Fibroblast of lung (primary cell): Measurements from ENCODE around the gene DUSP1. TPM values are rescaled to one million over a fixed set of nuclear protein-coding genes. Genes with fewer than 3 reads are reported as not detected.

Experiments
- DNase-seq, 2 donors: peaks; one replicate each; pipeline versions ENCODE4 v3.0.0 to v3.0.0-alpha.2; 2010; ENCODE audit warnings: low read depth in 2 of 2
- H2AFZ ChIP-seq: 2 replicates; pipeline ENCODE4 v1.5.1; 2012; ENCODE audit warnings: low read length, control low read depth, inconsistent platforms
- H3K27ac ChIP-seq: 2 replicates; pipeline ENCODE4 v1.5.1; 2011; ENCODE audit warnings: low read length, control low read depth; ENCODE audit not compliant: insufficient read depth
- H3K27me3 ChIP-seq: 2 replicates; pipeline ENCODE4 v1.5.1; 2011; ENCODE audit warnings: mild to moderate bottlenecking, low read length; ENCODE audit not compliant: control insufficient read depth, insufficient read depth
- H3K36me3 ChIP-seq: 2 replicates; pipeline ENCODE4 v1.5.1; 2011; ENCODE audit warnings: low read length; ENCODE audit not compliant: control insufficient read depth, insufficient read depth
- H3K4me1 ChIP-seq: 2 replicates; pipeline ENCODE4 v1.5.1; 2011; ENCODE audit warnings: low read length; ENCODE audit not compliant: control insufficient read depth, insufficient read depth; ENCODE audit errors: extremely low read depth
- H3K4me2 ChIP-seq: 2 replicates; pipeline ENCODE4 v1.5.1; 2011; ENCODE audit warnings: low read length, control low read depth; ENCODE audit not compliant: insufficient read depth; ENCODE audit errors: extremely low read depth
- H3K4me3 ChIP-seq, 4 experiments: fragments of 200-600 bp in 1 of 4; sonication (generic) in 1 of 4; replicated peaks in 1 of 4; 2 replicates each; pipeline ENCODE4 v1.5.1; 2011 to 2016; ENCODE audit warnings: low read length in 4 of 4, low read depth in 3 of 4, mild to moderate bottlenecking in 3 of 4, control low read depth in 2 of 4, inconsistent platforms in 1 of 4, mixed read lengths in 1 of 4; ENCODE audit not compliant: insufficient read depth in 1 of 4; ENCODE audit errors: control extremely low read depth in 1 of 4
- H3K79me2 ChIP-seq: 2 replicates; pipeline ENCODE4 v1.5.1; 2012; ENCODE audit warnings: mild to moderate bottlenecking, low read length, inconsistent platforms; ENCODE audit not compliant: control insufficient read depth, insufficient read depth
- H3K9ac ChIP-seq: 2 replicates; pipeline ENCODE4 v1.5.1; 2011; ENCODE audit warnings: mild to moderate bottlenecking, low read length, control low read depth; ENCODE audit not compliant: insufficient read depth
- H3K9me3 ChIP-seq: 2 replicates; pipeline ENCODE4 v1.5.1; 2012; ENCODE audit warnings: low read depth, low read length; ENCODE audit not compliant: control insufficient read depth, insufficient read depth
- H4K20me1 ChIP-seq: 2 replicates; pipeline ENCODE4 v1.5.1; 2011; ENCODE audit warnings: low read length; ENCODE audit not compliant: control insufficient read depth, insufficient read depth; ENCODE audit errors: extremely low read depth
- CTCF ChIP-seq, 2 donors: IDR thresholded peaks in 1 of 2; conservative IDR thresholded peaks in 1 of 2; 1 replicate in 1 of 2; 2 replicates in 1 of 2; pipeline ENCODE4 v1.5.1; 2011 to 2012; ENCODE audit warnings: low read length in 2 of 2, control low read depth in 1 of 2, inconsistent platforms in 1 of 2, low read depth in 1 of 2, mild to moderate bottlenecking in 1 of 2
- EZH2 ChIP-seq: IDR thresholded peaks from 2 replicates; pipeline ENCODE4 v1.5.1; 2012; ENCODE audit warnings: low read length, control low read depth, mild to moderate bottlenecking; ENCODE audit errors: missing control alignments
- polyA plus RNA-seq, 2 donors: library from polyadenylated mRNA; depleted of rRNA in 1 of 2; stranded (reverse) in 1 of 2; unstranded in 1 of 2; fragments of >200 nt; gene quantifications; 2 replicates each; pipeline ENCODE4 v1.2.1, GENCODE V29; 2011 to 2012; ENCODE audit warnings: missing spikeins in 1 of 2
- total RNA-seq: library from RNA; depleted of rRNA; stranded (reverse); fragments of >200 nt; gene quantifications from 2 replicates; pipeline ENCODE4 v1.2.1, GENCODE V29; 2014

Gene DUSP1
- total and polyA plus RNA-seq, 2 donors (not counting 1 experiment from before 2014, with no cell fraction given) = 121 to 148 TPM

GRCh38 chr5:172801179-172801671 is 30.2 kb upstream of the DUSP1 start:
- TF ChIP-seq CTCF (conservative IDR thresholded peaks at IDR 0.05 in 1 of 2, IDR thresholded peaks at IDR 0.05 in 1 of 2; ENCODE audit: low read depth in 1 of 2, low read length in 2 of 2) = no peak
- TF ChIP-seq EZH2 = no peak
- peak overlapping the region; percentile 97 for H3K27ac ChIP-seq
- H2AFZ ChIP-seq = no peak overlapping the region
- H3K9ac ChIP-seq = peak overlapping the region; percentile 64
- peak; percentile 91 to 97 for DNase-seq
- no peaks in the 10 kb centered on the region for H3K9me3 ChIP-seq
- H3K79me2 ChIP-seq = no peaks in the 10 kb centered on the region
- H3K27me3 ChIP-seq = no peaks in the 10 kb centered on the region
- no peaks in the 10 kb centered on the region for H3K36me3 ChIP-seq
- H4K20me1 ChIP-seq = no peaks in the 10 kb centered on the region
- peak overlapping the region; percentile 61 for H3K4me2 ChIP-seq
- no peak overlapping the region for H3K4me3 ChIP-seq
- H3K4me1 ChIP-seq = peaks cover 49% of the 10 kb centered on the region

- no peak overlapping the region for H2AFZ ChIP-seq
- no peak for TF ChIP-seq EZH2
- no peak for TF ChIP-seq CTCF (conservative IDR thresholded peaks at IDR 0.05 in 1 of 2, IDR thresholded peaks at IDR 0.05 in 1 of 2; ENCODE audit: low read depth in 1 of 2, low read length in 2 of 2)
- DNase-seq = peak; percentile 92 to 95
- peak overlapping the region; percentile 16 for H3K4me2 ChIP-seq
- H3K4me3 ChIP-seq = no peak overlapping the region
- H3K27ac ChIP-seq = peak overlapping the region; percentile 97
- H3K9ac ChIP-seq = peak overlapping the region; percentile 67
- no peaks in the 10 kb centered on the region for H3K79me2 ChIP-seq
- no peaks in the 10 kb centered on the region for H3K27me3 ChIP-seq
- no peaks in the 10 kb centered on the region for H4K20me1 ChIP-seq
- H3K4me1 ChIP-seq = peaks cover 52% of the 10 kb centered on the region
- no peaks in the 10 kb centered on the region for H3K9me3 ChIP-seq
- H3K36me3 ChIP-seq = no peaks in the 10 kb centered on the region
Observed at GRCh38 chr5:172800088-172800551, 29.1 kb upstream of the DUSP1 start.

GRCh38 chr5:172799416-172799815 is 28.4 kb upstream of the DUSP1 start:
- Histone ChIP-seq H2AFZ (no peak overlapping the region), H3K4me3 (no peak overlapping the region), H3K4me2 (no peak overlapping the region), H3K4me1 (peaks cover 55% of the 10 kb centered on the region), H3K9me3 (no peaks in the 10 kb centered on the region), H3K27ac (peak overlapping the region; percentile 97), H3K9ac (peak overlapping the region; percentile 11), H3K27me3 (no peaks in the 10 kb centered on the region), H3K79me2 (no peaks in the 10 kb centered on the region), H4K20me1 (no peaks in the 10 kb centered on the region), H3K36me3 (no peaks in the 10 kb centered on the region)
- DNase-seq = no peak
- TF ChIP-seq CTCF (conservative IDR thresholded peaks at IDR 0.05 in 1 of 2, IDR thresholded peaks at IDR 0.05 in 1 of 2; ENCODE audit: low read depth in 1 of 2, low read length in 2 of 2) = no peak
- no peak for TF ChIP-seq EZH2
